Forelimb muscle (tissue), 1 donor: ENCODE data around the gene CEP128. TPM values are rescaled to one million over a fixed set of nuclear protein-coding genes. Genes with fewer than 3 reads are reported as not detected.

ENCODE experiments used
- DNase-seq: peaks from one replicate; pipeline ENCODE4 v3.0.0-alpha.2; 2013; ENCODE audit warnings: low read depth
- polyA plus RNA-seq: library from polyadenylated mRNA; unstranded; fragments of 120-200 nt; gene quantifications from one replicate; pipeline ENCODE4 v1.2.1, GENCODE V29; 2013; ENCODE audit not compliant: insufficient read length

Gene CEP128
- polyA plus RNA-seq: 3.3 TPM

- peak; percentile 95 for DNase-seq
Measured at GRCh38 chr14:80941241-80942185, at the start of gene CEP128. Gene CEP128, minus strand, starts transcription at chr14:80941738.

DNA sequence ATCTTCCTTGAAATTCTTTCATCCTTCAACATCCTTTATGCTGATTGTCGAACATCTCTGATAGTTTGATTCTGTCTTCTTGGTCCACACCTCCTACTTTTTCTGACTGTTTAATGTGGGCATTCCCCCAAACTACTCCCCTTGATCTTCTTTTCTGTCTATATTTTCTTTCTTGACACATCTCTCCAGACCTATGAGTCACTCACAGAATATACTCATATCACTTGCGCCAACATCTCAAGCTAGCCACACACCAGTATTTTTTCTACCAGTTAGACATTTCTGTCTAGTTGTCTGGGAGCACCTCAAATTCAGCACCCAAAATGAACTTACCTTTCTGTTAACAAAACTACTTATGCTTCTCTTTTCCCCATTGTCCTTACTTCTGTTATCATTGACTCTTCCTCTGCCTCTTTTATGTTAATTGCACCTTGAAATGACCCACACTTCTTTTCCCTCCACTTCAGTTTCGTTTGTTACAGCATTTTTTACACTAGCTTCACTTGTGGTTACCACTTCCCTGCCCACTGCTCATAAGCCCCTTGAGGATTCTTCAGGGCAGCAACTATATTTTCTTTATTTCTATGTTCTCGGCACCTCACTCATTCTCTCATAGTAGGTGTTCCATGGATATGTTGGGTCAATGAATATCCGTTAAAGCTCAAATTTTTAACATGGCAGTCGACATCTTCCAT lies 47.3 kb upstream of the CEP128 start:
- no peak for DNase-seq

DNA sequence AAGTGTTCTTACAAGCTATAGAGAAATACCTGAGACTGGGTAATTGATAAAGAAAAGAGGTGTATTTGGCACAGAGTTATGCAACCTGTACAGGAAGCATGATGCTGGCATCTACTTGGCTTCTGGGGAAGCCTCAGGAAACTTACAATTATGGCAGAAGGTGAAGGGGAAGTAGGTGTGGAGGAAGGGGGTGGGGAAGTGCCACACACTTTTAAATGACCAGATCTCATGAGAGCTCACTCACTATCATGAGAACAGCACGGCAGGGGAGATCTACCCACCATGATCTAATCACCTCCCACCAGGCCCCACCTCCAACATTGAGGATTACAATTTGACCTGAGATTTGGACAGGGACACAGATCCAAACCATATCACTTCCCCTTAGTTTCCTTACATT lies 46.7 kb upstream of the CEP128 start:
- no peak for DNase-seq

GRCh38 chr14:80987235-80988032 lies 45.9 kb upstream of the CEP128 start:
- no peak for DNase-seq

DNA sequence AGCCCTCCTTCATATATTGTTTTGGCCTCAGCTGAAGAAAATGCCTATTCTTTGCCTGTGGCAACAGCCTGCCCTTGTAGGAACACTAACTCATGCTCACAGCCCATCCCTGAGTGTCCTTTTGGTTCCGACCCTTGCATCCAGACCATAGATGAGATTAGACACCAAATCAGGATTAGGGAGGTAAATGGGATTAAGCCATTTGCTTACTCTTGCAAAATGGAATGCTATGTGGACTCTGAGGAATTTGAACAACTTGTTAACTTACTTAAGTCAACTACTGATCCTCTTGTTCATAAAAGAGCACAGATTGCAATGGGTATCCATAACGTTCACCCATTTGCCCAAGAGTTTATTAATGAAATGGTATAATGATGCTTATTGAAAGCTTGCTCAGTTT lies 41.2 kb upstream of the CEP128 start:
- DNase-seq: no peak

GRCh38 chr14:80981673-80982072 lies 40.1 kb upstream of the CEP128 start:
- DNase-seq: no peak

DNA sequence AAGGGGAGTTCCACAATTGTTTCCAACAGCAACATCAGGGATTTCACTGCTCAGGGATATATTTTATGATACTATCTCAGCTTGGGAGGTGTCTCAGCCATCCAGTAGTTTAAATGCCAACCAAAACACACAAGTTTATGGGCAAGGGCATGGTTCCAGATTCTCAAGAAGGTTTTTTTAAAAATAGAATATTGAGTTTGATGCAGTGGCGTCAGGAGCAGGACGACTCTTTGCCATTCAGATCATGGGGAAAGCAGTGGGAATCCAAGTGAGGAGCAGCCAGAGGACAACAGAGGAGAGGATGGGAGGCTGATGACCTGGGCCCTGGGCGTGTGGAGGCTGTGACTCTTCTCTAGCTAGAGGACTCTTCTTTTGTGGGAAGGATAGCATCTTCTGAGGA lies 39.6 kb upstream of the CEP128 start:
- no peak for DNase-seq

- DNase-seq: no peak
Measured at GRCh38 chr14:80979951-80980350, 38.4 kb upstream of the CEP128 start.

DNA sequence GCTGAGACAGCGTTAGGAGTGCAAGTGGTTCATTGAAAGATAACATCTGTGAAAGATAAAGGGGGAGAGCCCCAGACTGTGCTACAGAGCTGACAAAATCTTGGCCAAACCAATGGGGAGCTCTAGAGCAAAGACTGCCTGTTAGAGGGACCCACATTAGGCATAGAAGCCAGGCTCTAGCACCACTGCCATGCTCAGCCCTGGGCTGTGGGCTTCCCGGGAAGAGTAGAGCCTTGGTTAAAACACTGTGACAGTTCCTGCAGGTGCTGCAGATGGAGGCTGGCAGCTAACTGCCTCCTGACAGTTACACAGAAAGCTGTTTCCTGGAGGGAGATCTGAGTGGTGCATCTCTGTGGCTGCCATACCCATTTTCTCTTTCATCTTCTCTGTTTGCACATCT lies 36.9 kb upstream of the CEP128 start:
- DNase-seq: no peak

GRCh38 chr14:80977221-80977620 lies 35.7 kb upstream of the CEP128 start:
- DNase-seq: no peak

GRCh38 chr14:80974679-80975078 lies 33.1 kb upstream of the CEP128 start:
- no peak for DNase-seq

DNA sequence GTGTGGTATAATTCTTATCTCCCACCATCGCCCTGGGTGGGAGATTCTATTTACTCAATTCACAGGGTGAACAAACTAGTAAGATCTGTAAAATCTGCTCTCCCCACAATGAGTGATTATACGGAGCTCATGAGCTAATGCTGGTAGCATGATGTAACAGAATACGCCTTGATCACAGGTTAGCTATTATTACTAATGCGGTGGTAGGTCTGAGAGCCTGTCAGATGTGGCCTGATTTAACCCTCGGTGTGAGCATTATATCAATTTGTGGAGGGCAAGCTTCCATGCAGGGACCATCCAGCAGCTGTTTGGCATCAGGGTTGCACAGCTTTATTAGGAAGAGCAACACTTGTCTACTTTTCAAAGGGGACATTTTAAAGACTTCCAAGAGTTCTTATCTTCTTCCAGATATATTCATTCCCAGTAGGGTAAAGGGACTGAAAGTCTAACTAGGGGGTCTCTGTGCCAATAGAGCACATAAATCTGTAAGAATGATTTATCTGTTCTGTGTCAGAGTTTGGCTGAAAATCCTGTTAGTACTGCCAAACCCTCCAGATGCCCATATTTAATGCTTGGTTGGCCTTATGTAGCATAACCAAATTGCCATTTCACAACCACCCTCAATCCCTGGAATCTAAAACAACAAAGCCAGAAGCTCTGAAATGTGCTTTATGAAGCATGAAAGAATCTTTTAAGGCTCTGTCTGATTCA lies 32.5 kb upstream of the CEP128 start:
- DNase-seq: no peak

GRCh38 chr14:80965037-80965436 lies 23.5 kb upstream of the CEP128 start:
- DNase-seq: no peak

DNA sequence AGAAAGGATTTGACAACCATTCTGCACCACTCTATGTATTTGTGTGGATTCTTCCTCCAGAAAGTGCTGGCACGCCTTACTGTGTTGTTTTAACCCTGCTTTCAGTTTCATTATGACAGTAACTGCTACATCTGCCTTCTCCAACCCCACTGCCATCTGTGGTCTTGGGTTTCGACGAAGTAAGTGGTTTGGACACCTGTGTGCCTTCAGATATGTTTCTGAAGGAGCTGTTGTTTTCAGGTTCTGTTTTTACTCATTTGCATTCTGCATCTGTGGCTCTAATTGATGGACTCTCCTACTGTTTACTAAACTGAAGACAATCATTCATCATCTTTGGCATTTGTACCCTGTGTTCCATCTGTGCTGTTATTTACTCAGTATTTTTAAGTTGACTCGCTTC lies 18.0 kb upstream of the CEP128 start:
- DNase-seq: no peak

DNA sequence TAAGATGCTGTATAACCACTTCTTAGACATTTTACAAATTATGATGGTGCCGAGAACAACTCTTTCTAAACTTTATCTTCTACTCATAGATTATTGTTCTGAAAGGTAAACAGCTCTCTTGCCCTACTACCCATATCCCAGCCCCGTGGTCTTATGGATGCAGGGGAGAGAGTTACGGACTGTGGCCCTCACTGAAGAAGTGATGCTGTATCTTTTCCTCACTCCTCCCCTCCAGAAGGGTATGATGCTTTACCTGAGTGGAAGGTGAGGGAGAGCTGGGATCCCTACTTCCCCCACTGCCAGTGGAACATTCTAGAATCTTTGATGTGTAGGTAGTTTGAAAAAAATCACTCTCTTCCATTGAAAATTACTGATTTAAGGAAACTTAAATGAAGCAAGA lies 17.4 kb upstream of the CEP128 start:
- DNase-seq: no peak

DNA sequence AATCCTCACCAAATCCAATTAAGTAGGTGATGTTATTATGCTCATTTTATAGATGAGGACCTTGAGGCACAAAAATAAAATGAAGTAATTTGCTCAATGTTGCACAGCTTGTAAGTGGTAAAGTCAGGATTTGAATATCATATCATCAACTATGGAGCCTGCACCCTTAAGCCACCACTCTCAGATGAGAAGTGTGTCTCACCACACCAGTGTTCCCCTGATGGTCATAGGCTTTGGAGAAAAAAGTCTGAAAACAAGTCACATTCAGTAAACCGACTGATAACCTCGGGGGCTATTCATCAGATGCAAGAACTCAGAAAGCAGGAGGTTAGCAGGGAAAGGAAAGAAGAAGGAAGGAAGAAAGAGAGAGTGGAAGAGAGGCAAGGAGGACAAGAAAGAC lies 16.7 kb upstream of the CEP128 start:
- DNase-seq: no peak

DNA sequence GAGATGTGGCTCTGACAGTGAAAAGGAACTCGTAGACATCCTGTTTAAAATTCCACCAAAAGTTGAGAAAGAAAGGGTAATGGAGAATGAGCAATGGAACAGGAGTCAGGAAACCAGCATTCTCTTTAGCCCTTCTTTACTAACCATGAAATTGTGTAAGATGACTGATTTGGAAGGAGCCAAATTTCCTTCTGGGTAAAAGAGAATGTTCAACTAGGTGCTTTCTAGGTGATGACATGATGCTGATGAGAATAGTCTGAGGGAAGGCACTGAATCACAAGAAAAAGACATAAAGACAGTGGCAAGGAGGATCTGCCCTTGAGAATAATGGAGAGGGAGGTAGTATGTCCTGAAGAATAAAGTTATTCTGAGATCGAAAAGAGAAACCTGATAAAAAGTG lies 16.1 kb upstream of the CEP128 start:
- no peak for DNase-seq

DNA sequence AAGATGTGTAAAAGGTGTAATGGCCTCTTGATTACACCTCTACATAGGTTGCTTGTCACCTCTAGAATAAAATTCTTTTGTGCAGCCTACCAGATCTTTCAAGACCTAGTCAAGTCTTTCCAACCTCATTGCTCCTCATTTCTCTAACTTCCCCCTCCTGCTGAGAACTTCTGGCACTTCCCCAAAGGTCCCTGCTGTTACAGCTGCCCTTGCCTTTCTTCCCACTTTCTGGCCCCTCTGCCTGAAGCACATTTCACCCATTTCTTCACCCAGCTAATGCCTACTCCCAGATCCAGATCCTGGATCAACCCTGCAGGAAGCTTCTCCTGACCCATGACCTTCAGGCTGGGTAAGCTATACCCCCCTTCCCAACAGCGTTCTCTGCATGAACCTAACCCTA lies 15.4 kb upstream of the CEP128 start:
- DNase-seq: no peak

DNA sequence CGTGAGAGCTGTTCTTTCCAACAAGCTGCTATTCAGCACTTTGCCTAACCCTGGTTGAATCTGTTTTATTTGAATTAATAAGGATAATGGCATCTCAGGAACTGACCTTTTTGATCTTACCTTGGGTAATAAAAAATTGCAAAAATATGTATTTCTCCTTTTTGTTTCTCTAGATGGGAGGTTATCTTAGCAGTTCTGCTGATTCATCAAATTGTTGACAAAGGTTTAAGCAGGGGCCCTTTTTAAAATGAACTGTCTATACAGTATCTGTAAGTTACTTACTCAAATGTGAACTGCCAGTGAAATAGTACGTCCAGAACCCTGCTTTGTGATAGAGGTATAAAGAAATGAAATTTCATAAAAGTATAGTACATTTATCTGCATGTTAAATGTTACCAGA lies 14.6 kb upstream of the CEP128 start:
- no peak for DNase-seq

- DNase-seq: no peak
Measured at GRCh38 chr14:80955416-80955941, 13.9 kb upstream of the CEP128 start, which contains the start of gene TSHR. Gene TSHR, plus strand, starts transcription at chr14:80955621. Its CDS starts 60 bp downstream, at chr14:80955681.

- DNase-seq: no peak
Measured at GRCh38 chr14:80954687-80955299, 13.3 kb upstream of the CEP128 start.
